GM21717 (cell line): ENCODE measurements around the gene SLC4A3.

Source experiments
- ATAC-seq: cut with Tn5 transposase; IDR thresholded peaks from one replicate; pipeline ENCODE4 v1.9.1; 2021; ENCODE audit warnings: mild to moderate bottlenecking, moderate library complexity; ENCODE audit not compliant: unreplicated experiment

The SLC4A3 gene

GRCh38 chr2:219611866-219612576 is 15.4 kb upstream of the SLC4A3 start:
- ATAC-seq: no peak

DNA sequence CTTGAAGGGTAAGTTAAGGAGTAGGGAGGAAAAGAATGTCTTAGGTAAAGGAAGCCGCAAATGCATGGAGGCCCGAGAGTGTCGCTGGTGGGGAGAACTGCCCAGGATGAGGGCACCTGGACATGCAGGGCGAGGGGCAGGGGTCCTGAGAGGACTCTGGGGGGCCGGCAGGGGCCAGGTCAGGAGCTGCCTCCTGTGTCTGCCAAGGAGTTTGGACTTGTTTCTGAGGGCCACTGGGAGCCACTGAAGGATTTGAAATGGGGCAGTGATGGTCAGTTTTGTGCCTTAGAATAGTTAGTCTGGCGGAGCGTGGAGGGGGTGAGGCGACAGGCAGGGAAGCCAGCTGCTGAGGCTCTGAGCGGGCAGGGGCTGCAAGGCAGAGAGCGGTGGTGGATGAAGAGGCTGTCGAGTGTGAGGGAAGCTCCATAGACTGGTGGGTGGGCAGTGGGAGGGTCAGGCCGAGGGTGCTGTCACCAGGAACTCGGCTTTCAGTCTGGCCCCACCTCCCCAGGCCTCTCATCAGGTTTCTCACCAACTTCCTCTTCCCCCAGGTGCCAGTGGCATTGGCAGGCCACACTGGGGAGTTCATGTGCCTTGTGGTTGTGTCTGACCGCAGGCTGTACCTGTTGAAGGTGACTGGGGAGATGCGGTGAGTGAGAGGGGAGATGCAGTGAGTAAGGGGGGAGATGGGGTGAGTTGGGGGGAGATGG is 14.7 kb upstream of the SLC4A3 start:
- ATAC-seq: no peak

DNA sequence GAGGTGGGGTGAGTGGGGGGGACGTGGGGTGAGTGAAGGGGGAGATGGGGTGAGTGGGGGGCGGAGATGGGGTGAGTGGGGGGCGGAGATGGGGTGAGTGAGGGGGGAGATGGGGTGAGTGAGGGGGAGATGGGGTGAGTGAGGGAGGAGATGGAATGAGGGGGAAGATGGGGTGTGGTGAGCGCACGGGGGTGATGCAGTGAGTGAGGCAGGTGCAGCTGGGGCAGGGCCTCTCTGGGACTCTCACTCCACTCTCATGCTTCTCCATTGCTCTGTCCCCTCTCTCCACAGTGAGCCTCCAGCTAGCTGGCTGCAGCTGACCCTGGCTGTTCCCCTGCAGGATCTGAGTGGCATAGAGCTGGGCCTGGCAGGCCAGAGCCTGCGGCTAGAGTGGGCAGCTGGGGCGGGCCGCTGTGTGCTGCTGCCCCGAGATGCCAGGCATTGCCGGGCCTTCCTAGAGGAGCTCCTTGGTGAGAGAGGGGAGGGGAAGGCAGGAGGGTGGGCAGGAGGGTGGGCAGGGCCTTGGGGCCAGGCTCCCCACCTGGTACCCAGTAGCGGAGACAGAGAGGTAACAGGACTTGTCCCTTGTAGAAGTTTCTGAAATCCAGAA is 13.9 kb upstream of the SLC4A3 start:
- no peak for ATAC-seq

- ATAC-seq: no peak
Observed at GRCh38 chr2:219614076-219614860, 13.2 kb upstream of the SLC4A3 start.

DNA sequence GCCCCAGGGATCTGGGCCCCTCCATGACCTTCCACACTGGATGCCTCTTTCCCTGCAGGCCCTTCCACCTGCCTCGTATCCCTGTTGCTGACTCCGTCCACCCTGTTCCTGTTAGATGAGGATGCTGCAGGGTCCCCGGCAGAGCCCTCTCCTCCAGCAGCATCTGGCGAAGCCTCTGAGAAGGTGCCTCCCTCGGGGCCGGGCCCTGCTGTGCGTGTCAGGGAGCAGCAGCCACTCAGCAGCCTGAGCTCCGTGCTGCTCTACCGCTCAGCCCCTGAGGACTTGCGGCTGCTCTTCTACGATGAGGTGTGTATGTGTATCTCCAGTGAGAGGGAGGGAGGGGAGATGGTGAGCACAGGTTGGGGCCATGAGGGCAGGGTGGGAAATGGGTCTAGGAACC is 12.4 kb upstream of the SLC4A3 start:
- ATAC-seq: no peak

- ATAC-seq: no peak
Observed at GRCh38 chr2:219615894-219616293, 11.5 kb upstream of the SLC4A3 start.

DNA sequence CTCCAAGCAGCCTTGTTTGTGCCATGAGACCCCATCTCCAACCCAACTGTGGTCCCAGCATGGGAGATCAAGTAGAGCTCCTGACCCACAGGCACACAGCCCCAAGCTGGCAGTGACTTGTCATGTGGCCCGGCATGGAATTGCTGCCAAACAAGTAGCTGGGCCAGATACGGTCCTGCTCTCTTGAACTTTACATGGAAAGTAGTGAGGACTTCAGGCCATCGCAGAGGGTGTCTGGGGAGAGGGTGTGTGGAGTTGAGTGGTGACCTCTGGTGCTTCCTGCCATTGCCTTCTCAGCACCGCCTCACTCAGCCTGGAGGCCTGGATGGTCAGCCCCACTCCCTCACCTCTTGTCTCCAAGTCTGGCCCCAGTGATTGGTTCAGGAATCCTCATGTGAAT is 10.9 kb upstream of the SLC4A3 start:
- no peak for ATAC-seq

DNA sequence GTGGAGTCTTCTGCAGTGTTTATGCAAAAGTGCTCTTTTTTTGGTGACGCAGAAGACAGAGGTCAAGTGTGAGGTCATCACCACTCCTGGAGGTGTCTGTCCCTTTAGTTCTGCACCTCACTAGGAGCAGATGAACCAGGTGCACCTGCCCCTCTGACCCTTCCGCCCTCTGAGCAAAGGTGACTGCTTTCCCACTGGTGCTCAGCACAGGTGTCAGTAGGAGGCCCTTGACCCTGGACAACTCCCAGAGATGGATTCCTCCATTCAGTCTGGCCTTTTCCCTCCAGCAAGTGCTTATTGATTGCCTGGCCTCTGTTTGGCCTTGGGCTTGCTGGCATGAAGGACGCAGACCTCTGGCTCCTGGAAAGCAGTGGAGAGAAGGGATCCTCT is 8.7 kb upstream of the SLC4A3 start:
- no peak for ATAC-seq

- no peak for ATAC-seq
Observed at GRCh38 chr2:219619235-219619634, 8.2 kb upstream of the SLC4A3 start.

DNA sequence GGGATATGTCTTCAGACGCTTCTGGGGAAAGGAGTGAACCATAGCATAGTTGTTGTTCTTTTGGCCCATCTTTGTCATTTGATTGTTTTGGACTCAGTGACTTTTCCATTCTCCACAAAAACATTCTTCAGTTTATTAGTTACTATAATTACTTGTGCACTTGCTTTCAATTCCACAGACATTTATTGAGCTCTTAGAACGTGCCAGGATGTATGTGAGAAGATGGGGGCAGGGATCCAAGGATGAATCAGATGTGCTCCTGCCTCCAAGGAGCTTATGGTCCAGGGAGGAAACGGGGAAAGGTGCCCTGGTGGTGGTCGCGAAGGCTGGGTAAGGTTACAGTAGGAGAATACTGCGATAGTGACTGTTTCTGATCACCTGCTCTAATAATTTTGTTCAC is 6.9 kb upstream of the SLC4A3 start:
- ATAC-seq: no peak

- no peak for ATAC-seq
Observed at GRCh38 chr2:219621935-219622334, 5.5 kb upstream of the SLC4A3 start.

- ATAC-seq: no peak
Observed at GRCh38 chr2:219622472-219622871, 5.0 kb upstream of the SLC4A3 start.

DNA sequence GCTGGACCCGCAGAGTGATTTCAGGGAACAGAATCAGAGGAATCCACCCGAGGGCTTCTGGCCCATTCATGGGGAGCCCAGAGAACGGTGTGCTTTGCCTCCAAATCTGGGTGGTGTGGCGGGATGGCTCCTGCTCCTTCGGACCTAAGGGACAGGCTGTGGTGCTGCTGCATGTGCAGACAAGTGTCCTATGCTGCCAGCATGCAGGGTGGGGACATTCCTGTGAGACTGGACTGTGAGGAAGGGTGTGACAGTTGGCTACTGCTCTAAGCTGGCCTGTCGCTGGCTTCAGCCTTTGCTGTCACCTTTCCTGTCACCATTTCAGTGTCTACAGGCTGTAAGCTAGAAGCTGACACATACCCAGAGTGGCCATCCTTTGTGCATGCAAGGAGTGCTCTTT is 2.9 kb upstream of the SLC4A3 start:
- ATAC-seq: no peak

DNA sequence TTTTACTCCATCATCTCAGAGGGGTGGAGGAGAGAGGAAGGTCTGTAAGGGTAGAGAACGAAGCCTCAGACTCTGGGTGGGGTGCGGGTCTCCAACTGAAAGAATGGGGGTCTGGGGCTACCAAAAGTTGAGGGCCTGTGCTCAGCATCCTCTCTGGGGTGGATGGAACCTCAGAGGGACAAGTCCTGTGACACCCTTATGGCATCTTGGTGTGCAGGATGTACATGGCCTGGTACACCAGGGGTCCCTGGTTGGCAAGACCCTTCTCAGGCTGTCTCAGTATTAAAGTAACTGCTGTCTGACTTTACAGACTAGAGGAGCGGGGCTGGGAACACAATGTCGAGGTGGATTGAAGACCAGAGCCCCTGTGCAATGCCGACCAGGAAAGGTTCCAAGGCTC is 2.3 kb upstream of the SLC4A3 start:
- ATAC-seq: no peak

DNA sequence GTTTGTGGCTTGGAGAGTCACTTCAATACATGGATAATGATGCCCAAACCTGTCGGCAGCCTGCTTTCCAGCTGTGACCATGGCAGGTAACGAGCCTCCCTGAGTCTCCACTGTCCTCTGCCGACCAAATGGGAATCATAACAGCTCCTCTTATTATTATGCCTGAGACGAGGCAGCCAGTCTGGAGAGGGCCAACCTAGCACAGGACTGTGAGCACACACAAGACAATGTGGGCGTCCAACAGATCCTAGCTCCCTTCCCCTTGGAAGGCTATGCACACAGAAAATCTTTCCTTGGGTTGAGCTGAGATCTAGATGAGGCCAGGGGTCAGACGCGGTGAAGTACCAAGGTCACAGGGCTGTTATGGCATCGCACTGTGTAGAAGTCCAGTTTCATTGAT is 890 bp upstream of the SLC4A3 start:
- no peak for ATAC-seq

DNA sequence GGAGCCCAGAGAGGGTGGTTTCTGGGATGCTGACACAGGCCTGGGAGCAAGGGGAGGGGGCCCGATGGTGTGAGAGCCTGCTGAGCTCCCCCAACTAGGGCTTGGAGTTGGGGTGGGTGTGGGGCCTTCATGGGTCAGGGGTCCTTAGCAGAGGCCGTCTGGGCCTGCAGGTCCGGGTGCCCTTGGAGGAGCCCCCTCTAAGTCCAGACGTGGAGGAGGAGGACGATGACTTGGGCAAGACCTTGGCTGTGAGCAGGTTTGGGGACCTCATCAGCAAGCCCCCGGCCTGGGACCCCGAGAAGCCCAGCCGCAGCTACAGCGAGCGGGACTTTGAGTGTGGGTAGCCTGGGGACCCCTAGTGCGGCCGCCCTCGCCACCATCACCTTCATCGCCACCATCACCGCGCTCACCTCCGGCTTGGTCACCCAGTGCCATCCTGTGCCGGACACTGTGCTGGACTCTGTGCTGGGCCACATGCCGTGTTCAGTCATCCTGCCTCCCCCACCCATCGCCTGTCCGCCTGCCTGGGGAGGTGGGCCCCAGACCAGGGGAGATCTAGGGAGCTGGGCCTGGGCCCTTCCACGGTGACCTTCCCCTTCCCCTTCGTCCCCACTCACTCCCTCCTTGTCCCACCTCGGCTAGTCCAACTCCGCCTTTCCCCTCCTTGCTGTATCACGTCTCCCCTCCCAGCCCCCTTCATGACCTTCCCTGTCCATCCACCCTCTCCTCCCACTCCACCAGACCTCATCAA is 980 bp downstream of the SLC4A3 start:
- no peak for ATAC-seq

- ATAC-seq: no peak
Observed at GRCh38 chr2:219628986-219629901, 1.8 kb downstream of the SLC4A3 start.

- no peak for ATAC-seq
Observed at GRCh38 chr2:219629976-219630695, 2.7 kb downstream of the SLC4A3 start.

DNA sequence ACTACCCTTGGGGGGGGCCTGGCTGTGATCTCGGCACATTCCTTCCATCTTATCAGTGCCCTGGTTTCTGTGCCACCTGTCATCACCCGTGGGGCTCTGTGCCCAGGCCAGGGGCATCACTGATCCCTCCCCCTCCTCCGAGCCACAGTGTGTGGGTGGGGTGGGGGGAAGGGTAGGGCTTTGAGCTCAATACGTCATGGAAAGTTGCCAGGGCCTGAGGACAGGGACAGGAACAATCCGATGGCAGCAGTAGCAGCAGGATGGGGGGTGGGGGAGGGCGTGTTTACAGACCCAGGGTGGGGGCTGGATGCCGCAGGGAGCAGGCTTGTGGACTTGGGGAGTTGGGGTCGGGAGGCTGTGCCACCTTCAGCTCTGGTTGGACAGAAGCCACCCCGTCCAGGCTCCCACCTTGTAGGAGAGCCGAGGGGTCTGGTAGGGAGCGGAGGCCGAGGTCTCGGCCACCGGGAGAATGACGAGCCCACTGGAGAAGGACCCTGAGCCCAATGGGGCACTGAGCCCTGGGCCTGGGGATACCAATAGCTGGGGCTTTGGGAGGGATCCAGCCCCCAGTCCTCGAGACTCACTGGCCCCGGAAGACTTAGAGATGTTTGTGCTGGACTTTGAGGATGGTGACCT is 3.5 kb downstream of the SLC4A3 start:
- ATAC-seq: no peak
